HG03108 (cell line): ENCODE data around the gene ENTPD1.
"Not testable (repeated sequence)": the region's sequence is repeated elsewhere in the genome, so short reads cannot be mapped to it uniquely, and the experiment has no call there.

ENCODE experiments used
- ATAC-seq: cut with Tn5 transposase; IDR thresholded peaks from one replicate; pipeline ENCODE4 v1.9.1; 2021; ENCODE audit warnings: moderate library complexity; ENCODE audit not compliant: unreplicated experiment

ENTPD1 gene

DNA sequence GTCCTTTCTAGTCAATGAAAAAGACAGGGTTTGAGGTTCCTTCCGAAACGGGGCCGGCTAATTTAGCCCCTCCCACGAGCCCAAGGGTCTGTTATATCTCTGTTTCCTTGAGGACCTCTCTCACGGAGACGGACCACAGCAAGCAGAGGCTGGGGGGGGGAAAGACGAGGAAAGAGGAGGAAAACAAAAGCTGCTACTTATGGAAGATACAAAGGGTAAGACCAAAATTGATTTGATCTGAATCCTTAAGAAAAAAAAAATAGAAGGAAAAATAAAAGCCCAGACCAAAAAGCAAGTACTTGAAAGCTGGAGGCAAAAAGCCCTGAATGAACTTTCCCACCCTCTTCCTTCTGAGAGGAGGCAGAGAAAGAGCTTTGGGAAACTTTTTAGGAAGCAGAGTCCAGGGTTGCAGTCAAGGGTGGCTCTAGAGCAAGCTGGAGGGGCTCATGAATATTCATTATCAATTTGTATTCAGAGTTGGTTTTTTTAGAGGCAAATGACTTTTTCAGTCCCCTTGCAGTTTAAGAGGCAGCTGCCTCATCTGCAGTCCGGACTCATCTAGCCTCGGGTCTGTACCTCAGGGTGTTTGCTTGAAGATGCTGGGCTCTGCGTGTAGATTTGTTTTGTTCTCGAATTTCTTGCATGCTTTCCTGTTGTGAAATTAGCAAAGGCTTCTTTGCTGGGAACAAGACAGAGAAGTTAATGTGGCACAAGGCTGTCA, at the start of gene ENTPD1:
TSS of gene ENTPD1 (plus strand) at position 123 of the 721 bp plus-strand sequence. CDS start at position 200, 77 bp downstream.
- no peak for ATAC-seq

DNA sequence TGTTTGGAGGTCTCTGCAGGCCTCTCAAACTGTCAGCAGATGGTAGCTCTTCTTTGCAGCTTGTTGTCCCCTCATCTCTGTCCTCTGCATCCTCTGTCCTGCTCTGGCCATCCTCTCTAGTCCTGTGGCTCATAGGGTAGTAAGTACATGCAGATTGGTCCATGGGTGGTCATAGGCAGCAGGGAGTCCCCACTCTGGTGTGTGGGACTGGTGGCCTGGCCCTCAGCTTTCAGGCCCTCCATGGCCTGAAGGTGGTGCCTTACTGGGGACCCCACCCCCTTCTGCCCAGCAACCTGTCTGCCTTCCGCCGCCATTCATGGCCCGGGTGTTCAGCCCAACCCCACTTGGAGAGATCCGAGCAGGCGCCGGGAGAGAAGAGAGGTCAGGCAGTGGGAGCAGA, 49.4 kb upstream of the ENTPD1 start:
- ATAC-seq, result no peak

GRCh38 chr10:95706990-95707389, 49.0 kb upstream of the ENTPD1 start:
- ATAC-seq, result no peak

GRCh38 chr10:95711492-95711891, 44.5 kb upstream of the ENTPD1 start:
- ATAC-seq, result no peak

GRCh38 chr10:95716466-95716865, 39.5 kb upstream of the ENTPD1 start:
- ATAC-seq, result no peak

DNA sequence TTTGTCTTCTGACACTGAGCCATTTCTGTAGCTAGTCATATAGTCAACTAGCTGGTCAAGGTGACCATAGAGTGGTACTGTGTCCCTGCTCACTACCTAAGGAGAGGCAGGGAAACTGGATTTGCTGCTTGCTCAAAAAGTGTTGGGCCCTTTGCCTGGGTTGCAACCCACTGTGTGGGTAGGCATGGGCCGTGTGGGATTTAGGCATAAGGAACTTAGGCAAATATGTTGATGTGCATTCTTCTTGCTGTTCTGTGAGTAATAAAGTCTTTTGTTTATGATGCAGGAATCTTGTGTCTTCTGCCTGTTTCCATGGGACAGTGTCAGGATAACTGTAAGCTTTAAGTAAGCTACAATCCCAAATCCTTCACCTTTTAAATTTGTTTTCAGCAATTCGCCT, 39.1 kb upstream of the ENTPD1 start:
- no peak for ATAC-seq

GRCh38 chr10:95720745-95721144, 35.2 kb upstream of the ENTPD1 start:
- ATAC-seq, result not testable (repeated sequence)

- ATAC-seq, result not testable (repeated sequence)
These were observed 33.5 kb upstream of the ENTPD1 start for GRCh38 chr10:95722496-95722895.

DNA sequence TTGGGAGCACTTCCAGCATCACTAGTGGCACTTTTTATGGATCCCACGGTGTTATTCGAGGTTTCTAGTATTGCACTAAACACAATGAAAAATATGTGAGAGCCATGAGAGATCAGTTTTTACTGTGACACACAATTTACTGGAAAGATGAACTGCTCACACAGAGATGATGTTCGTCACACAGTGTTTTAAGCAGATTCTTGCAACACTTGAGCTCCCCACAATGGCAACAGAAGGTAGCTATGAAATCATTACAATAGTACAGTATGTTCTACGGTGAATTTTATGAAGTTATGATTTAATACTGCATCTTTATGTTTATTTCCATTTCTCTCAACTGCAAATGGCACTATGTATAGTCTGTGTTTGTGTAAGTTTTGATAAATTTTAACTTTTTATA, 27.4 kb upstream of the ENTPD1 start:
- ATAC-seq, result no peak

DNA sequence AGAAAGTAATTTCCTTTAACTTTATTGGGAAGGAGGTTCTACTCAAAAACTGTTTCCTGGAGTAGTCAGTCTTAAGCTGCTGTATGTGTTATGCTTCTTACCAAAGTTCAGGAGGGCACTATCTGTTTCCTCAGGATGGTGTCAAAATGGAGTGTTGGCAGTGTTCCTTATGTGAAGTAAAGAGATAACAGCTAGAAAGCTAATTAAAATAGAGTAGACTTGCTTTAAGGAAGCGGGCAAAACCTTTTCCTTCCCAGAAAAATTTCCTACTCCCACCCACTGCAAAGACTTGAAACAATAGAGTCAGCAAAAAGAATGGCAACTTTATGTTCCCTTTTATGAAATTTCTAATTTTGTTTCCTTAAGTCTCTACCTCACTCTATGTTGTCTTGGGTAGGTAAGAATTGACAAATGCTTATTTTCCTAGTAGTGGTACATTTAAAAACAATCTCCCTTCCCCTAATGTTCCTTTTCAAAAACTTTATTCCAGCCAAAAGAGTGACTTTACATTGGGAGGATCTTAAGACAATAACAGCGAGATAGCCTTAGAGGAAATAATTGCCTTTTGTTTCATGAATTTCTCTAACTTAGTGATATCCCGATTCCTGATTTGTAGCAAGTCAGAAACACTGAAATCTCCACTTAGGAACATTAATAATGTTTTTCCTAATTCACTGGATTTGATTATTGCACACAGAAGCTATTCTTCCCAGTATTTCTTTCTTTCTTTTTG, 26.5 kb upstream of the ENTPD1 start:
- ATAC-seq, result no peak

DNA sequence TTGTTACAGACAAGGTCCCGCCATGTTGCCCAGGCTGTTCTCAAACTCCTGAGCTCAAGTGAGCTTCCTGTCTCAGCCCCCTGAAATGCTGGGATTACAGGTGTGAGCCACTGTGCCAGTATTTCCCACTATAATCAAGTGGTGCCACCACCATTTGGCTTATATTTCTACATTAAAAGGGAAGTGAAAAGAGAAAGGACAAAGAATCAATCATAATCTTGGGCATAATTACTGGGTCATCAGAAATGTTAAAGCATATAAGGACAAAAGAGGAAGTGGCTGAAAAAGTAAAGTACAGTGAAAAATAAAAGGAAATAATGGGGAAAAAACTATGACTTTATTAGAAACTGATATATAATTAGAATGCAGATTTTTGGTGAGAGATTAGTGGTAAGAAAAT, 25.7 kb upstream of the ENTPD1 start:
- ATAC-seq, result no peak

- ATAC-seq, result not testable (repeated sequence)
These were observed 23.1 kb upstream of the ENTPD1 start for GRCh38 chr10:95732907-95733306.

- ATAC-seq, result no peak
These were observed 16.9 kb upstream of the ENTPD1 start for GRCh38 chr10:95739056-95739455.

DNA sequence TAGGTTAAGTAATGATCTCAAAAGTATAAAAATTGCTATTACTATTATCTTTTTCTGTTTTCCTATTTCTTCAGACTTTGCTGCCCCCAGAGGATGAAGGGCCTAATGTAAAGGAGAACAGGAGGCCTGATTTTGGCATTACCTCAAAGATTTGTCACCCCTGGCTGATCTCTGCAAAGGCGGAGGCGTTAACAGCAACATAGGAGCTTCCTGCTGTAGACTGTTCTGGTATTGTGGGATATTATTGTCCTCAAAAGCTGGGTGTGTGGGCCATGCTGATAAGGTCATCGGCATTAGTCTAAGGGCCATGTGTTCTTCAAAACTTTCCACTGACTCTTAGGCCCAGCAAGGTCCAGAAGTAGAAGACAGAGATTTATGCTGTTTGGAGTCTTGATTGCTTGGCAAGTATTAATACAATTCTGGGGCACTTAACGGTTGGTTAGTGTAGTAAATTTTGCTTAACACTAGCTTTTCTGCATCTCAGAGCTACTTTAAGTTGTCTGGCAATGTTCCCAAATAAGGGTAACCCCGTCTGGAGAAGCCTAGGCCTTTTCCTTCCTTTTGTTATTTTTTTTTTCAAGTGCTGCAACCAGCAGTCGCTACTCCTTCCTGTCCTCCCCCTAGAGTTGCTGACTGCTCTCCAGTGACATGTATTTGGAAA, 14.0 kb upstream of the ENTPD1 start:
- no peak for ATAC-seq

DNA sequence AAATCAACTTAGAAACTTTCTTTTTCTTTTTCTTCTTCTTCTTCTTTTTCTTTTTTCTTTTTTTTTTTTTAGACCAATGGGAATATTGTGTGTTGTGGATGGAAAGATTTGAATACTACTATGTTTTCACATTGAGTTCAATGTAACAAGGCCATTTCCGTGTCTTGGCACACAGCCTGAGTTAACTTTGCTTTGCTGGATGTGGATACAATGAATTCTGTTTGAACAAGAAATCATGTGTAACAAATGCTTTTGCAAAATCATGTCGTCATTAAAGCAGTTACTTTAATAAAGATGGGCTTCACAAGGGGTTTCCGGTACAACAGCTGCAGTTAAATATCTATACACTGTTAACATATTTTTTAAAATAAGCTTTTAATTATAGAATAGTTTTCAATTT, 13.5 kb upstream of the ENTPD1 start:
- ATAC-seq, result no peak

DNA sequence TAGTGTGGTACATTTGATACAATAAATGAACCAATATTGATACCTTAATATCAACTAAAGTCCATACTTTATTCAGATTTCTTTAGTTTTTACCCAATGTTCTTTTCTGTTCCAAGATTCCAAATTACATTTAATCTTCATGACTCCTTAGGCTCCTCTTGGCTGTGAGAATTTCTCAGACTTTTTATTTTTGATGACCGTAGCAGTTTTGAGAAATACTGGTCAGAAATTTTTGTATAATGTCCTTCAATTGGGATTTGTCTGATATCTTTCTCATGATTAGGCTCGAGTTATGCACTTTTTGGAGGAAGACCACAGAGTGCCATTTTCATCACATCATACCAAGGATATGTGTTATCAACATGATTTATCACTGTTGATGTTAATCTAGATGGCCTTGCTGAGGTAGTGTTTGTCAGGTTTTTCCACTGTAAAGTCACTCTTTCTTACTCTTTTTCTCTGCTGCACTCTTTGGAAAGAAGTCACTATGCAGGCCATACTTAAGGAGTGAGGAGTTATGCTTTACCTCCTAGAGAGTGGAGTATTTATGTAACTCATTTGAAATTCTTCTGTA, 12.9 kb upstream of the ENTPD1 start:
- no peak for ATAC-seq

GRCh38 chr10:95745501-95745900, 10.5 kb upstream of the ENTPD1 start:
- no peak for ATAC-seq

DNA sequence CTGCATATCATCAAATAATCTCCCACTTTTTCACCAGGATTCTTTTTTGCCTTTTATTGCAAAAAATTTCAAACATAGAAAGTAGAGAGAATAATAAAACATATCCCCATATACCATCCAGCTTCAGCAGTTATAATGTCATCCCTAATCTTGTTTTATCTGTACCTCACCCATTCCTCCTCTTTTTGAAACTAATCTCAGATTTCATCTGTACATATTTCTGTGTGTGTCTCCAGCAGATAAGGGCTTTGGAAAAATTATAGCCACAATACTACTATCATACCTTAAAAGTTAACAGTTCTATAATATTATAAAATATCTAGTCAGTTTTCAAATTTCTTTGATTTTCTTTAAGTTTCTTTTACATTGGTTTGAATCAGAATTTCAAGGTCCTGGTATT, 7.6 kb upstream of the ENTPD1 start:
- no peak for ATAC-seq

- peak; percentile 22 for ATAC-seq
These were observed 405 bp upstream of the ENTPD1 start for GRCh38 chr10:95755511-95756004.

- no peak for ATAC-seq
These were observed 1.1 kb downstream of the ENTPD1 start for GRCh38 chr10:95756809-95757684.
